ENCODE measurements around the gene ILF3. TPM values are rescaled to one million over a fixed set of nuclear protein-coding genes. Genes with fewer than 3 reads are reported as not detected.
"Not testable (repeated sequence)": the region's sequence is repeated elsewhere in the genome, so short reads cannot be mapped to it uniquely, and the experiment has no call there.

ILF3 gene
- total RNA-seq, 2 experiments from 2014 or later: 418 to 431 TPM

GRCh38 chr19:10667867-10668266 is 13.7 kb downstream of the ILF3 start:
- Mint-ChIP-seq H3K4me3 (peak overlapping the region; percentile 42), H3K36me3 (peaks cover 35% of the 10 kb centered on the region), H3K9me3 (ENCODE audit: low read depth) (no peaks in the 10 kb centered on the region), H3K27me3 (no peaks in the 10 kb centered on the region), H3K4me1 (peaks cover 47% of the 10 kb centered on the region), H3K27ac (peak overlapping the region; percentile 66)
- CTCF ChIA-PET: interaction anchor here (0.9 to 3.9 kb wide), 6 partner anchors 11 to 87 kb away, joined by 3 to 26 read pairs (median 4); partner anchors contain the start of gene QTRT1
- peak; percentile 70 for ATAC-seq
- peak; percentile 43 for DNase-seq

- Mint-ChIP-seq H3K36me3 (peaks cover 42% of the 10 kb centered on the region), H3K4me3 (no peak overlapping the region), H3K9me3 (ENCODE audit: low read depth) (no peaks in the 10 kb centered on the region), H3K27me3 (no peaks in the 10 kb centered on the region), H3K27ac (peak overlapping the region; percentile 44), H3K4me1 (peaks cover 42% of the 10 kb centered on the region)
- DNase-seq (no peak), ATAC-seq (no peak)
- CTCF ChIA-PET: interaction anchor here (1.6 to 3.9 kb wide), 2 partner anchors 32 to 88 kb away, joined by 6 to 26 read pairs; partner anchors contain the start of gene QTRT1
Measured at GRCh38 chr19:10669246-10669645, 15.1 kb downstream of the ILF3 start.

- no peak for DNase-seq
- Mint-ChIP-seq H3K4me1 (peaks cover 40% of the 10 kb centered on the region), H3K27ac (no peak overlapping the region), H3K27me3 (no peaks in the 10 kb centered on the region), H3K9me3 (ENCODE audit: low read depth) (no peaks in the 10 kb centered on the region), H3K36me3 (peaks cover 45% of the 10 kb centered on the region), H3K4me3 (no peak overlapping the region)
- no peak for ATAC-seq
- CTCF ChIA-PET: interaction anchor here (0.7 to 1.0 kb wide), 2 partner anchors 26 to 89 kb away, joined by 3 to 5 read pairs; no protein-coding TSS in a partner anchor
Measured at GRCh38 chr19:10670182-10670581, 16.0 kb downstream of the ILF3 start.

GRCh38 chr19:10670876-10671804 is 17.0 kb downstream of the ILF3 start:
- DNase-seq: no peak
- H3K4me3 Mint-ChIP-seq: no peak overlapping the region
- CTCF ChIA-PET: interaction anchor here (0.7 to 4.7 kb wide), 2 partner anchors 27 to 29 kb away, joined by 5 to 27 read pairs; partner anchors contain the start of gene QTRT1
- no peaks in the 10 kb centered on the region for H3K27me3 Mint-ChIP-seq
- H3K4me1 Mint-ChIP-seq: peaks cover 37% of the 10 kb centered on the region
- peaks cover 50% of the 10 kb centered on the region for H3K36me3 Mint-ChIP-seq
- no peak overlapping the region for H3K27ac Mint-ChIP-seq
- ATAC-seq: no peak
- no peaks in the 10 kb centered on the region for H3K9me3 Mint-ChIP-seq (ENCODE audit: low read depth)

GRCh38 chr19:10671922-10672321 is 17.8 kb downstream of the ILF3 start:
- H3K9me3 Mint-ChIP-seq (ENCODE audit: low read depth): not testable (repeated sequence)
- CTCF ChIA-PET: interaction anchor here (0.8 to 4.7 kb wide), 3 partner anchors 10 to 68 kb away, joined by 3 to 27 read pairs (median 3); partner anchors contain the start of gene QTRT1
- H3K36me3 Mint-ChIP-seq: peaks cover 44% of the 10 kb centered on the region

GRCh38 chr19:10675214-10675613 is 21.1 kb downstream of the ILF3 start:
- not testable (repeated sequence) for H3K27ac Mint-ChIP-seq; H3K9me3 Mint-ChIP-seq (ENCODE audit: low read depth); ATAC-seq; H3K4me1 Mint-ChIP-seq; H3K4me3 Mint-ChIP-seq; H3K27me3 Mint-ChIP-seq; DNase-seq
- peaks cover 64% of the 10 kb centered on the region for H3K36me3 Mint-ChIP-seq
- CTCF ChIA-PET: interaction anchor here (1.0 to 4.7 kb wide), 3 partner anchors 25 to 191 kb away, joined by 3 to 27 read pairs (median 3); partner anchors contain the start of gene QTRT1

More at GRCh38 chr19:10671922-10672321, 17.8 kb downstream of the ILF3 start:
- not testable (repeated sequence) for ATAC-seq, H3K4me3 Mint-ChIP-seq, H3K27ac Mint-ChIP-seq, H3K27me3 Mint-ChIP-seq, DNase-seq
- H3K4me1 Mint-ChIP-seq: peaks cover 29% of the 10 kb centered on the region

GRCh38 chr19:10677751-10678150 is 23.6 kb downstream of the ILF3 start:
- ATAC-seq: no peak
- DNase-seq: no peak
- no peaks in the 10 kb centered on the region for H3K4me1 Mint-ChIP-seq
- no peaks in the 10 kb centered on the region for H3K9me3 Mint-ChIP-seq (ENCODE audit: low read depth)
- CTCF ChIA-PET: no interaction called here
- no peaks in the 10 kb centered on the region for H3K27me3 Mint-ChIP-seq
- H3K4me3 Mint-ChIP-seq: no peak overlapping the region
- H3K36me3 Mint-ChIP-seq: peaks cover 57% of the 10 kb centered on the region
- H3K27ac Mint-ChIP-seq: no peak overlapping the region

- H3K27me3 Mint-ChIP-seq: no peaks in the 10 kb centered on the region
- peaks cover 54% of the 10 kb centered on the region for H3K36me3 Mint-ChIP-seq
Measured at GRCh38 chr19:10678813-10679212, 24.7 kb downstream of the ILF3 start.

GRCh38 chr19:10679743-10680142 is 25.6 kb downstream of the ILF3 start:
- Mint-ChIP-seq H3K4me1 (no peaks in the 10 kb centered on the region), H3K36me3 (peaks cover 58% of the 10 kb centered on the region), H3K4me3 (no peak overlapping the region), H3K27ac (no peak overlapping the region), H3K9me3 (ENCODE audit: low read depth) (no peaks in the 10 kb centered on the region), H3K27me3 (no peaks in the 10 kb centered on the region)
- no peak for ATAC-seq
- CTCF ChIA-PET: interaction anchor here (0.5 kb wide), 1 partner anchor 84 kb away, joined by 3 read pairs; no protein-coding TSS in a partner anchor
- DNase-seq: no peak

More at GRCh38 chr19:10678813-10679212, 24.7 kb downstream of the ILF3 start:
- CTCF ChIA-PET: no interaction called here
- H3K4me3 Mint-ChIP-seq: no peak overlapping the region
- H3K27ac Mint-ChIP-seq: no peak overlapping the region
- DNase-seq (no peak), ATAC-seq (no peak)
- no peaks in the 10 kb centered on the region for H3K9me3 Mint-ChIP-seq (ENCODE audit: low read depth)
- H3K4me1 Mint-ChIP-seq: no peaks in the 10 kb centered on the region

GRCh38 chr19:10680545-10681135 is 26.5 kb downstream of the ILF3 start:
- Mint-ChIP-seq H3K36me3 (peaks cover 52% of the 10 kb centered on the region), H3K4me1 (no peaks in the 10 kb centered on the region), H3K27ac (no peak overlapping the region), H3K27me3 (no peaks in the 10 kb centered on the region), H3K4me3 (no peak overlapping the region), H3K9me3 (ENCODE audit: low read depth) (no peaks in the 10 kb centered on the region)
- DNase-seq (no peak), ATAC-seq (no peak)
- CTCF ChIA-PET: interaction anchor here (2.7 kb wide), 1 partner anchor 19 kb away, joined by 10 read pairs; no protein-coding TSS in a partner anchor

GRCh38 chr19:10681658-10682057 is 27.5 kb downstream of the ILF3 start:
- Mint-ChIP-seq H3K4me3 (no peak overlapping the region), H3K9me3 (ENCODE audit: low read depth) (no peaks in the 10 kb centered on the region), H3K36me3 (peaks cover 53% of the 10 kb centered on the region), H3K27ac (no peak overlapping the region), H3K27me3 (no peaks in the 10 kb centered on the region), H3K4me1 (no peaks in the 10 kb centered on the region)
- CTCF ChIA-PET: interaction anchor here (0.8 to 2.7 kb wide), 2 partner anchors 9 to 18 kb away, joined by 3 to 10 read pairs; no protein-coding TSS in a partner anchor
- DNase-seq (no peak), ATAC-seq (no peak)

GRCh38 chr19:10682397-10683063 is 28.4 kb downstream of the ILF3 start:
- no peak for ATAC-seq
- peaks cover 48% of the 10 kb centered on the region for H3K36me3 Mint-ChIP-seq
- CTCF ChIA-PET: interaction anchor here (1.2 to 2.7 kb wide), 3 partner anchors 9 to 182 kb away, joined by 3 to 10 read pairs (median 3); no protein-coding TSS in a partner anchor

GRCh38 chr19:10683064-10683426 is 28.9 kb downstream of the ILF3 start:
- peaks cover 46% of the 10 kb centered on the region for H3K36me3 Mint-ChIP-seq
- H3K9me3 Mint-ChIP-seq (ENCODE audit: low read depth): no peaks in the 10 kb centered on the region
- DNase-seq (no peak), ATAC-seq (no peak)
- CTCF ChIA-PET: interaction anchor here (1.2 to 2.7 kb wide), 4 partner anchors 9 to 182 kb away, joined by 3 to 10 read pairs (median 4); no protein-coding TSS in a partner anchor
- H3K4me1 Mint-ChIP-seq: no peaks in the 10 kb centered on the region
- no peak overlapping the region for H3K27ac Mint-ChIP-seq
- no peaks in the 10 kb centered on the region for H3K27me3 Mint-ChIP-seq
- H3K4me3 Mint-ChIP-seq: no peak overlapping the region

More at GRCh38 chr19:10682397-10683063, 28.4 kb downstream of the ILF3 start:
- H3K9me3 Mint-ChIP-seq (ENCODE audit: low read depth): no peaks in the 10 kb centered on the region
- no peak overlapping the region for H3K27ac Mint-ChIP-seq
- H3K4me3 Mint-ChIP-seq: no peak overlapping the region
- no peaks in the 10 kb centered on the region for H3K4me1 Mint-ChIP-seq
- no peak for DNase-seq
- H3K27me3 Mint-ChIP-seq: no peaks in the 10 kb centered on the region

Data from activated CD8-positive, alpha-beta memory T cell treated with anti-CD3 and anti-CD28 coated beads, Interleukin-2, amount 10 ng/mL, durations not matched to agents 7 days and 5 days (primary cell).